Neural progenitor cell (in vitro differentiated cells): ENCODE results near the gene FAIM2. TPM values are rescaled to one million over a fixed set of nuclear protein-coding genes. Genes with fewer than 3 reads are reported as not detected.

ENCODE experiments used
- DNase-seq: peaks from one replicate; pipeline ENCODE4 v3.0.0-alpha.2; 2016; ENCODE audit warnings: low spot score
- H2AFZ ChIP-seq: fragments of 200-600 bp; sonication (generic); replicated peaks from 2 replicates; pipeline ENCODE4 v1.6.1; 2016; ENCODE audit warnings: antibody characterized with exemption
- H3F3A ChIP-seq: fragments of 200-600 bp; sonication (generic); 2 replicates; pipeline ENCODE4 v1.6.1; 2016; ENCODE audit warnings: antibody characterized with exemption, low read depth
- H3K27ac ChIP-seq: fragments of 200-600 bp; sonication (generic); 2 replicates; pipeline ENCODE4 v1.5.1; 2016; ENCODE audit warnings: mild to moderate bottlenecking
- H3K27me3 ChIP-seq: fragments of 200-600 bp; sonication (generic); 2 replicates; pipeline ENCODE4 v1.6.1; 2016; ENCODE audit warnings: mild to moderate bottlenecking, moderate library complexity
- H3K36me3 ChIP-seq: fragments of 200-600 bp; sonication (generic); 2 replicates; pipeline ENCODE4 v1.5.1; 2016
- H3K4me1 ChIP-seq: fragments of 200-600 bp; sonication (generic); 2 replicates; pipeline ENCODE4 v1.6.1; 2016; ENCODE audit warnings: mixed run types
- H3K4me2 ChIP-seq: fragments of 200-600 bp; sonication (generic); 2 replicates; pipeline ENCODE4 v1.6.1; 2016
- H3K4me3 ChIP-seq: fragments of 200-600 bp; sonication (generic); 2 replicates; pipeline ENCODE4 v1.5.1; 2016
- H3K79me2 ChIP-seq: fragments of 200-600 bp; sonication (generic); 2 replicates; pipeline ENCODE4 v1.6.1; 2016; ENCODE audit warnings: low read depth
- H3K9ac ChIP-seq: fragments of 200-600 bp; sonication (generic); 2 replicates; pipeline ENCODE4 v1.6.1; 2016
- H3K9me3 ChIP-seq: fragments of 200-600 bp; sonication (generic); 2 replicates; pipeline ENCODE4 v1.5.1; 2016; ENCODE audit warnings: low read depth
- H4K20me1 ChIP-seq: fragments of 200-600 bp; sonication (generic); 2 replicates; pipeline ENCODE4 v1.6.1; 2016; ENCODE audit warnings: low read depth
- H3K27ac Mint-ChIP-seq: 3 replicates; pipeline ENCODE4 v1.8.0; 2021; ENCODE audit warnings: mixed read lengths
- H3K27me3 Mint-ChIP-seq: 2 replicates; pipeline ENCODE4 v1.8.0; 2022; ENCODE audit warnings: low read depth, mild to moderate bottlenecking, inconsistent platforms, moderate library complexity, mixed read lengths; ENCODE audit not compliant: insufficient read depth
- H3K36me3 Mint-ChIP-seq: 3 replicates; pipeline ENCODE4 v1.8.0; 2021; ENCODE audit warnings: mixed read lengths
- H3K4me1 Mint-ChIP-seq: 3 replicates; pipeline ENCODE4 v1.8.0; 2021; ENCODE audit warnings: mixed read lengths
- H3K4me3 Mint-ChIP-seq: 3 replicates; pipeline ENCODE4 v1.8.0; 2021; ENCODE audit warnings: mild to moderate bottlenecking, moderate library complexity, mixed read lengths
- H3K9me3 Mint-ChIP-seq: 3 replicates; pipeline ENCODE4 v1.8.0; 2020; ENCODE audit warnings: mixed read lengths
- CTCF ChIP-seq: fragments of 200-600 bp; sonication (generic); IDR thresholded peaks from 2 replicates; pipeline ENCODE4 v1.5.1; 2017; ENCODE audit warnings: antibody characterized with exemption, mild to moderate bottlenecking
- EZH2 ChIP-seq: fragments of 200-600 bp; sonication (generic); IDR thresholded peaks from 2 replicates; pipeline ENCODE4 v1.6.1; 2017; ENCODE audit warnings: antibody characterized with exemption, mild to moderate bottlenecking, moderate library complexity
- EZH2phosphoT487 ChIP-seq: fragments of 200-600 bp; sonication (generic); IDR thresholded peaks from 2 replicates; pipeline ENCODE4 v1.6.1; 2017; ENCODE audit warnings: antibody characterized with exemption
- total RNA-seq: library from RNA; depleted of rRNA; stranded (reverse); fragments of >200 nt; gene quantifications from 2 replicates; pipeline ENCODE4 v1.2.3, GENCODE V29; 2015; ENCODE audit warnings: low replicate concordance

The FAIM2 gene
- total RNA-seq, 1 donor from 2014 or later: 0.39 TPM

- peak overlapping the region; percentile 89 for H3K4me2 ChIP-seq
- no peak overlapping the region for H3K9ac ChIP-seq
- DNase-seq: no peak
- H3K27ac ChIP-seq: no peak overlapping the region
- peak overlapping the region; percentile 74 for H3K27ac Mint-ChIP-seq
- H2AFZ ChIP-seq: no peak overlapping the region
- H3K27me3 Mint-ChIP-seq: peaks cover 7% of the 10 kb centered on the region
- H3K36me3 ChIP-seq: no peaks in the 10 kb centered on the region
- H3K27me3 ChIP-seq: no peaks in the 10 kb centered on the region
- peaks cover 10% of the 10 kb centered on the region for H3K36me3 Mint-ChIP-seq
- peaks cover 33% of the 10 kb centered on the region for H3K79me2 ChIP-seq
- H3K4me3 Mint-ChIP-seq: peak overlapping the region; percentile 99
- peaks cover 53% of the 10 kb centered on the region for H4K20me1 ChIP-seq
- TF ChIP-seq EZH2phosphoT487 (no peak), CTCF (no peak), EZH2 (no peak)
- peaks cover 35% of the 10 kb centered on the region for H3K4me1 Mint-ChIP-seq
- peaks cover 46% of the 10 kb centered on the region for H3F3A ChIP-seq
- H3K9me3 ChIP-seq: no peaks in the 10 kb centered on the region
- peak overlapping the region; percentile 84 for H3K4me3 ChIP-seq
- peaks cover 30% of the 10 kb centered on the region for H3K4me1 ChIP-seq
- H3K9me3 Mint-ChIP-seq: no peaks in the 10 kb centered on the region
These were observed 76.7 kb downstream of the FAIM2 start for GRCh38 chr12:49827051-49827400.

- peaks cover 7% of the 10 kb centered on the region for H3K27me3 Mint-ChIP-seq
- H3K27ac ChIP-seq: no peak overlapping the region
- H3K4me2 ChIP-seq: peak overlapping the region; percentile 89
These were observed 77.7 kb downstream of the FAIM2 start for GRCh38 chr12:49825971-49826421.

GRCh38 chr12:49825360-49825970 is 78.2 kb downstream of the FAIM2 start:
- Mint-ChIP-seq H3K4me1 (peaks cover 35% of the 10 kb centered on the region), H3K9me3 (no peaks in the 10 kb centered on the region), H3K36me3 (peaks cover 10% of the 10 kb centered on the region), H3K4me3 (peak overlapping the region; percentile 31), H3K27me3 (peaks cover 7% of the 10 kb centered on the region), H3K27ac (peak overlapping the region; percentile 65)
- peaks cover 53% of the 10 kb centered on the region for H3F3A ChIP-seq
- H3K9me3 ChIP-seq: no peaks in the 10 kb centered on the region
- peaks cover 68% of the 10 kb centered on the region for H4K20me1 ChIP-seq
- no peak overlapping the region for H2AFZ ChIP-seq
- H3K4me2 ChIP-seq: peak overlapping the region; percentile 43
- no peak overlapping the region for H3K27ac ChIP-seq
- H3K36me3 ChIP-seq: no peaks in the 10 kb centered on the region
- DNase-seq: peak; percentile 37
- H3K27me3 ChIP-seq: no peaks in the 10 kb centered on the region
- TF ChIP-seq EZH2phosphoT487: no peak
- TF ChIP-seq EZH2: no peak
- no peak for TF ChIP-seq CTCF
- H3K4me3 ChIP-seq: no peak overlapping the region
- H3K9ac ChIP-seq: no peak overlapping the region
- peaks cover 33% of the 10 kb centered on the region for H3K79me2 ChIP-seq
- peaks cover 44% of the 10 kb centered on the region for H3K4me1 ChIP-seq

More at GRCh38 chr12:49825971-49826421, 77.7 kb downstream of the FAIM2 start:
- H3K9ac ChIP-seq: no peak overlapping the region
- peaks cover 35% of the 10 kb centered on the region for H3K4me1 Mint-ChIP-seq
- peaks cover 39% of the 10 kb centered on the region for H3K4me1 ChIP-seq
- H3K36me3 ChIP-seq: no peaks in the 10 kb centered on the region
- no peaks in the 10 kb centered on the region for H3K27me3 ChIP-seq
- H3F3A ChIP-seq: peaks cover 51% of the 10 kb centered on the region
- no peak overlapping the region for H2AFZ ChIP-seq
- no peak overlapping the region for H3K4me3 ChIP-seq
- H3K27ac Mint-ChIP-seq: no peak overlapping the region
- no peak overlapping the region for H3K4me3 Mint-ChIP-seq
- peaks cover 33% of the 10 kb centered on the region for H3K79me2 ChIP-seq
- peaks cover 10% of the 10 kb centered on the region for H3K36me3 Mint-ChIP-seq
- H3K9me3 ChIP-seq: no peaks in the 10 kb centered on the region
- TF ChIP-seq EZH2: no peak
- TF ChIP-seq CTCF: no peak
- TF ChIP-seq EZH2phosphoT487: no peak
- H3K9me3 Mint-ChIP-seq: no peaks in the 10 kb centered on the region
- DNase-seq: no peak
- H4K20me1 ChIP-seq: peaks cover 63% of the 10 kb centered on the region
